HG02973 (cell line): ENCODE data around the gene SYCP2L.
"Not testable (repeated sequence)": the region's sequence is repeated elsewhere in the genome, so short reads cannot be mapped to it uniquely, and the experiment has no call there.

ENCODE experiments used
- ATAC-seq: cut with Tn5 transposase; IDR thresholded peaks from one replicate; pipeline ENCODE4 v1.9.1; 2021; ENCODE audit warnings: moderate library complexity; ENCODE audit not compliant: unreplicated experiment

SYCP2L gene

GRCh38 chr6:10877012-10877411, 9.8 kb upstream of the SYCP2L start:
- ATAC-seq: no peak

- no peak for ATAC-seq
Measured at GRCh38 chr6:10877871-10878270, 9.0 kb upstream of the SYCP2L start.

GRCh38 chr6:10880366-10880765, 6.5 kb upstream of the SYCP2L start:
- ATAC-seq: no peak

GRCh38 chr6:10882253-10882630, 4.6 kb upstream of the SYCP2L start:
- ATAC-seq: not testable (repeated sequence)

- ATAC-seq: no peak
Measured at GRCh38 chr6:10882657-10883171, 4.1 kb upstream of the SYCP2L start.

GRCh38 chr6:10883312-10884244, 3.3 kb upstream of the SYCP2L start:
- no peak for ATAC-seq

- no peak for ATAC-seq
Measured at GRCh38 chr6:10884245-10884972, 2.4 kb upstream of the SYCP2L start.

- not testable (repeated sequence) for ATAC-seq
Measured at GRCh38 chr6:10886365-10886690, 524 bp upstream of the SYCP2L start.

GRCh38 chr6:10890151-10890550, 3.3 kb downstream of the SYCP2L start:
- ATAC-seq: no peak

GRCh38 chr6:10891960-10892359, 5.1 kb downstream of the SYCP2L start:
- no peak for ATAC-seq

GRCh38 chr6:10894958-10895357, 8.1 kb downstream of the SYCP2L start:
- no peak for ATAC-seq

GRCh38 chr6:10896691-10897090, 9.8 kb downstream of the SYCP2L start:
- ATAC-seq: no peak

GRCh38 chr6:10901770-10902169, 14.9 kb downstream of the SYCP2L start:
- ATAC-seq: peak; percentile 96

- ATAC-seq: no peak
Measured at GRCh38 chr6:10904015-10904414, 17.2 kb downstream of the SYCP2L start.

GRCh38 chr6:10908228-10908627, 21.4 kb downstream of the SYCP2L start:
- no peak for ATAC-seq

- ATAC-seq: not testable (repeated sequence)
Measured at GRCh38 chr6:10919520-10919919, 32.7 kb downstream of the SYCP2L start.

- no peak for ATAC-seq
Measured at GRCh38 chr6:10933126-10933525, 46.3 kb downstream of the SYCP2L start.

GRCh38 chr6:10939840-10940239, 53.0 kb downstream of the SYCP2L start:
- ATAC-seq: no peak

GRCh38 chr6:10945845-10946244, 59.0 kb downstream of the SYCP2L start:
- ATAC-seq: no peak

GRCh38 chr6:10947966-10948365, 61.1 kb downstream of the SYCP2L start:
- ATAC-seq: no peak

GRCh38 chr6:10949579-10950490, 63.0 kb downstream of the SYCP2L start:
- no peak for ATAC-seq
